IPS-NIHi7 (cell line): ENCODE measurements around the gene CIB4.

ENCODE experiments used
- DNase-seq: peaks from one replicate; pipeline ENCODE4 v3.0.0; 2012; ENCODE audit warnings: mixed read lengths; ENCODE audit errors: extremely low spot score

CIB4 gene

GRCh38 chr2:26581991-26582842 lies 58.9 kb downstream of the CIB4 start:
- no peak for DNase-seq

- DNase-seq, result no peak
These were observed 59.7 kb downstream of the CIB4 start for GRCh38 chr2:26581266-26581990.

- DNase-seq, result no peak
These were observed 60.4 kb downstream of the CIB4 start for GRCh38 chr2:26580751-26581150.

GRCh38 chr2:26580151-26580550 lies 61.0 kb downstream of the CIB4 start:
- DNase-seq, result no peak

GRCh38 chr2:26579723-26580040 lies 61.5 kb downstream of the CIB4 start:
- DNase-seq, result no peak

- no peak for DNase-seq
These were observed 62.0 kb downstream of the CIB4 start for GRCh38 chr2:26579025-26579722.

- DNase-seq, result no peak
These were observed 62.6 kb downstream of the CIB4 start for GRCh38 chr2:26578581-26578980.

- no peak for DNase-seq
These were observed 63.1 kb downstream of the CIB4 start for GRCh38 chr2:26578113-26578458.

GRCh38 chr2:26577442-26578112 lies 63.6 kb downstream of the CIB4 start:
- peak; percentile 94 for DNase-seq

GRCh38 chr2:26576565-26577441 lies 64.4 kb downstream of the CIB4 start:
- DNase-seq, result no peak

GRCh38 chr2:26575836-26576564 lies 65.2 kb downstream of the CIB4 start:
- no peak for DNase-seq

- no peak for DNase-seq
These were observed 66.1 kb downstream of the CIB4 start for GRCh38 chr2:26574900-26575560.

GRCh38 chr2:26574066-26574899 lies 66.9 kb downstream of the CIB4 start:
- DNase-seq, result no peak

- no peak for DNase-seq
These were observed 67.8 kb downstream of the CIB4 start for GRCh38 chr2:26573241-26573925.

- DNase-seq, result peak; percentile 54
These were observed 68.6 kb downstream of the CIB4 start for GRCh38 chr2:26572591-26572990.

GRCh38 chr2:26571316-26571715 lies 69.8 kb downstream of the CIB4 start:
- DNase-seq, result no peak

GRCh38 chr2:26570083-26570430 lies 71.1 kb downstream of the CIB4 start:
- no peak for DNase-seq

- no peak for DNase-seq
These were observed 71.7 kb downstream of the CIB4 start for GRCh38 chr2:26569216-26570082.
